ENCODE data around the gene TMEM209.
"Not testable (repeated sequence)": the region's sequence is repeated elsewhere in the genome, so short reads cannot be mapped to it uniquely, and the experiment has no call there.

The TMEM209 gene

DNA sequence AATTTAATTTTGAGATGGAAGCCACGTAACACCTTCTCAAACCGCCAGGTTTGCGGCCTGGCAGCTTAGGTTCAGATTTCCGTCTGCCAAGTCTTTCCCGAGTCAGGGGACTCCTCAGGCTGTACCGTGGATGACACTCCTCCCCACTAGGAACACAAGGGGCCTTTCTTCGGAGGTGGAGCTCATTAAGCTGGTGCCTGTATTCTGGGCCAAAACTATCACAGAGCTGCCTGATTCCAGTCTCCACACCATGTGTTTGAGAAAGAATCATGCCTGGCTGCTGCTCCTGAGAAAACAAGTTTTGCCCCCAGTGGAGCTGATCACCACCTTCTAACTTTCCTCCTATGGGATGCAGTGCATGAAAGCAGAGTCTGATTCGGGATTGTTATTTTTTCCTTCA is 44.8 kb downstream of the TMEM209 start:
- DNase-seq: no peak

DNA sequence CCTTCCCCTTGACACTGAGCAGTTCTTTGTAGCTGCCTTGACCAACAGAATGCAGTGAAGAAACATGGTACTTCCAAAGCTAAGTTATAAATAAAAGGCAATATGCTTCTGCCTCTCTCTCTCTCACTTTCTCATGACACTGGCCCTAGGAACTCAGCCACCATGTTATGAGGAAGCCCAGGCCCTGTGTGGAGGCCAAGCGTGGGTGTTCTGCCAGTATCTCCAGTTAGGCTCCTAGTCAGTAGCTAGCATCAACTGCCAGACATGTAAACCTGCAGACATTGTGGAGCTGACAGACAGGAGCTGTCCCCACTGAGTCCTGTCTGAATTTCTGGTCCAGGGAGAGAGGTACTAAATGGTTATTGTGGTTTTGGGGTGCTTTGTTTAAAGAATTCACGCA is 45.2 kb downstream of the TMEM209 start:
- DNase-seq: no peak

DNA sequence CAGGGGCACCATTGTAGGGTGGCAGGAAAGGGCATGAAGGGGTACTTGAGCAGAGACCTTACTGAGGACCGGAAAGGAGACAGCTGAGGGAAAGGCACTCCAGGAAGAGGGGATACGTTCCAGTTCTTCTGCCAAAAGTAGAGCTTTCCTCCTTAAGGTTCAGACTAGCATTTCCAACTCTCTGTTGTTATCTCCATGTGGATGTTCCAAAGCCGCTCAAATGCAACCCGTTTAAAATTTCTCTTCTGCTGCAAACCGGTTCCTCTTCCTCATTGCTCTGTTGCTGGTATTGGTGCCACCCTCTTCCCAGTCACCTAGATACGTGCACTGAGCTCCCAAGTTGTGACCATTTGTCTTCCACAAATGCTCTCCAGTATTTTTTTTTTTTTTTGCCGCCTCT is 47.5 kb downstream of the TMEM209 start:
- no peak for DNase-seq

DNA sequence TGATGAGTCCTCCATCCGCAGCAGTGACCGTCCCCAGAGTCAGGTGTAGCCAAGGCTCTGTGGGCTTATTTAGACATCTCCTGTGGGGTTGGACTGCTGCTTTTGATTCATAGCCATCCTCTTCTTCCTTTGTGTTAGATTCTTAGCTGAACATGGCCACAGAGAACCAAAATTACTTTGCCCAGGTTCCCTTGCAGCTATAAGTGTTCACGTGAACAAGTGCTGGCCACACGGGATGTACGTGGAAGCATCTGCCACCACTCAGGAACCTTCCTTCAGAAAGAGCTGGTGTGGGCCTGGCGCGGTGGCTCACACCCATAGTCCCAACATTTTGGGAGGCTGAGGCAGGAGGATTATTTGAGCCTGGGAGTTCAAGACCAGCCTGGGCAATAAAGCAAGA is 49.1 kb downstream of the TMEM209 start:
- no peak for DNase-seq

DNA sequence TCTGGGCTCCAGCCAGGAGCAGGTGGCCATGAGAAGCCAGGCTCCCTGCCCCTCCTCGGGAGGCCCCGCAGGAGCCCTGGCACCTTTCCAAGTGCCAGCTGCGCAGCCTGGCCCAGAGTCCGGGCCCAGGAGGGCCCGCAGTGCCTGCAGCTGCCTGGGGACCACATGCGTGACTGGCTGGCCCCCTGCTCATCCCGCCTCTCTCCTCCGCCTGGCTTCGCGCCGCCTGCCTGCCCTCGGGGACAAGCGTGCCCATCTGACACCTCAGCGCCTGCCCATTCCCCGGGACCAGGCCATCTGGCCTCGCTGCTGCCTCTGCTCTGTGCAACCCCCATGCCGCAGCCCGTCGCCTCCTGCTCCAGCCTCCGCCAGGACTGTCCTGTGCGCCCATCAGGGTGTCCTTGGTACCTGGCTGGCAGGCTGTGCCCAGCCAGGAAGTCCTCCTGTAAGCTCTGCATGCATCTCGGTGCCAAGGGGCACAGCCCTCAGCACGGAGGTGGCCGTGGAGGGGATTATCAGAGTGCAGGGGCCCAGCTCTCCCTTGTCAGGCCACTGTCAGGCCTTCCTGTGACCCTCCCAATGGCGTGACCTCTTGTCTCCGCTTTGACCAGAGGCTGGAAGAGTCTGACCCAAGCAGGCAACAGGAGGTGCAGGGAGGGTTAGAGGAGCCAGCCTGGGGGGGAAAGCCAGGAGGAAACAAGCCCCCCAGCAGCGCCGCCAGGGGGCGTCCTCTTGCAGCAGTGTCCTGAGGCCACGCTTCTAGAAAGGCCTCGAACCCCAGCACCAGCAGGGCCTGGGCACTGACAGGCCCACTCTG is 50.5 kb downstream of the TMEM209 start:
- DNase-seq: no peak

DNA sequence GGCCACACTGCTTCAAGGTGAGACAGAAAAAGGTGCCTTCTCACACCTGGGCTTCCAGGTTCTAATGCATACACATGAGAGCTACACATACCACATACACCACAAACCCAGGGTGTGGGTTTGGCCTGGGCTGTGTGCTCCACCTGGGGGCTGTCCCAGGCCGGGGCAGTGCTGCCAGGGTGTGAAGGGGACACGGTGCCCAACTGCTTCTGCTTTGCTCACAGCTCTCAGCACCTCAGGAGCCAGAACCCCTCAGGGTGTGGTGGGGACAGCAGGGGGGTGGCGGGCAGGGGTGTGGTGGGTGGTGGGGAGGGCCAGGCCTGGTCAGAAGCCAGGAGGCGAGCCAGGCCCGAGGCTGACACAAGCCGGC is 51.1 kb downstream of the TMEM209 start:
- DNase-seq: no peak

DNA sequence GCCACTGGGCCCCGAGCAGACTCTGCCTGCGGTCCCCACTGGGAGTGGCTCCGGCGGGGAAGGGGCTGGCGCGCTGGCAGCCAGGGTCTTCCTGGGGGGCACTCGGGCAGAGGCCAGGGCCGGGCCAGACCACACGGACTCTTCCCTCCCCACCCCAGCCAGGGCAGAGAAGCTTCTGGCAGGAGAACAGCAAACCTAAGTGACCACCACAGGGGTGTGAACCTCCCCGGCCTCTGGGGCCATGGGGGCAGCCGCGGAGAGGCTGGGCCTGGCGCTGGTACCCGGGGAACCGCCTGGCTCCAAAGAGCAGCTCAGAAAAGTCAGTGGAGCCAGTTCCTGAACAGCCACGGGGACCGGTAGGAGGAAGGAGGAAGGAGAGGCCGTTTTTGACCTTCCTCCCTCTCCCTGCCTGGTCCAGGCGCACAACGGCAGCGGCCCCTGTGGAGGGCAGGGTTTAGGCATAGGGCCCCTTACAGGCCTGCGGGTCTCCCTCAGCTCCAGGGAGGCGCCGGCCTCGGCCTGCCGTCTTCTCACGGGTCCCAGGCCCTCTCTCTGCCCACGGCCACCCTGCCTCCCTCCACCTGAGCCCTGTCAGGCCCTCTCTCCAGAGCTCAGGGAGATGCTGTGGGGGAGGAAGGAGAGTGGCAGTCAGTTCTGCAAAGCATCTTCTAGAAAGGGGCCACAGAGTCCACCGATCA is 51.8 kb downstream of the TMEM209 start:
- no peak for DNase-seq

DNA sequence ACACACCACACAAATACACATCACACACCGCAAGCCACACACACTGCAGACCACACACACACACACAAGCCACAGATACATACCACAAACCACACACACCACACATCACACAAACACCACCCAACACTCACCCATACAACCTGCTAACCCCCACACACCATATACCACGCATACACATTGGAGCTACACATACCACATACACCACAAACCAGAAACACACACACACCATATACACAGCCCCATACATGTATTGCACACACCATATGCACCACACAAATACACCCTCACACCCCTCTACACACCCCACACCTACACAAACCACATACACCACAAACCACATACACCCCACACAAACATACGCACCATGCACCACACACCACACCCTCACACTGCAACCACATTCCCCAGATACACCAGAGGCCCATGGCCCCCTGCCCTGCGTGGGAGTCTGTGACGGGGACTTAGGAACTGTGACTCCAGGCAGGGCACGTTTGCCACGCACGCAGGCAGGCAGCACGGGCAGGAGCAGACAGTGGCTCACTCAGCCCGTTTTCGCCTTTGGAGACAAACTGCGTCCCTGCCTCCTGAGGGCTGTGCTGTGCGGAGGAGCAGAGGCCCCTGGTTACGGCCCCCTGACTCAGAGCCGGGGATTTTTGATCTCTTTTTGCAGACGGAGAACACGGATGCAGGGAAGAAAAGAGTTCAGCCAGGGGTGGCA is 52.6 kb downstream of the TMEM209 start:
- DNase-seq: peak; percentile 52

DNA sequence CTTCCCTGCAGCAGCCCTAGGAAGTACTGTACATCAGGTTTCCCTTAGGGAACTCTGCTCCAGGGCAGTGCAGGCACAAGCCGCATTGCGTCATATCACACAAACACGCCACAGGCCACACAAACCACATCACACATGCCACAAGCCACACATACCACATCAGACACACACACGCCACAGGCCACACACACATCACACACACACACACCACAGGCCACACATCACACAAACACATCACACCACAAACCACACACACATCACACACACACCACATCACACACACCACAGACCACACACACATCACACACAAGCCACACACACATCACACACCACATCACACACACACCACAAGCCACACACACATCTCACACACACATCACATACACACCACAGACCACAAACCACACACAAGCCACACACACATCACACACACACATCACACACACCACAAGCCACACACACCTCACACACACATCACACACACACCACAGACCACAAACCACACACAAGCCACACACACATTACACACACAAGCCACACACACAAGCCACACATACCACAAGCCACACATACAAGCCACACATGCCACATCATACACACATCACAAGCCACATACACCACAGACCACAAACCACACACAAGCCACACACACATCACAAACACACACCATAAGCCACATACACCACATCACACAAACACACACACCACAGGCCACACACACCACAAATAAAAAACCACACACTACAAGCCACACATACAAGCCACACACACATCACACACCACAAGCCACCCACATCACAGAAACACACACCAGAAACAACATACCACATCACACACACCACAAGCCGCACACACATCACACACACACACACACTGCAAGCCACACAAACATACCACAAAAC is 53.4 kb downstream of the TMEM209 start:
- DNase-seq: peak; percentile 79

DNA sequence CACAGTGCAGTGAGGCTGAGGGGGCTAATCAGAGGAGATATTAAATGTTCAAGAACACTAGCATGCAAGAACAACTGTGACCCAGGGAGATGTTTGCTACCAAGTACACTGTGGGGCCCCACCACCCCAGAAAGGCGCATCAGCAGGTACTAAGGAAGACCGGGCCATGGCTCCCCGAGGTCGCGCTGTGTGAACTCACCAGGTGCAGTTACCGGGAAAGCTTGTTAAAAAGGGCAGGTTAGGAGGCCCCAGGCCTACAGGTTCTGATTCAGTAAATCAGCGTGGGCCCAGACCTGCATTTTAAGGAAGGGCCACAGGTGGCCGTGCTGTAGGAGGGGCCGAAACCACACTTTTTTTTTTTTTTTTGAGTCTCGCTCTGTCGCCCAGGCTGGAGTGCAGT is 54.6 kb downstream of the TMEM209 start:
- no peak for DNase-seq

DNA sequence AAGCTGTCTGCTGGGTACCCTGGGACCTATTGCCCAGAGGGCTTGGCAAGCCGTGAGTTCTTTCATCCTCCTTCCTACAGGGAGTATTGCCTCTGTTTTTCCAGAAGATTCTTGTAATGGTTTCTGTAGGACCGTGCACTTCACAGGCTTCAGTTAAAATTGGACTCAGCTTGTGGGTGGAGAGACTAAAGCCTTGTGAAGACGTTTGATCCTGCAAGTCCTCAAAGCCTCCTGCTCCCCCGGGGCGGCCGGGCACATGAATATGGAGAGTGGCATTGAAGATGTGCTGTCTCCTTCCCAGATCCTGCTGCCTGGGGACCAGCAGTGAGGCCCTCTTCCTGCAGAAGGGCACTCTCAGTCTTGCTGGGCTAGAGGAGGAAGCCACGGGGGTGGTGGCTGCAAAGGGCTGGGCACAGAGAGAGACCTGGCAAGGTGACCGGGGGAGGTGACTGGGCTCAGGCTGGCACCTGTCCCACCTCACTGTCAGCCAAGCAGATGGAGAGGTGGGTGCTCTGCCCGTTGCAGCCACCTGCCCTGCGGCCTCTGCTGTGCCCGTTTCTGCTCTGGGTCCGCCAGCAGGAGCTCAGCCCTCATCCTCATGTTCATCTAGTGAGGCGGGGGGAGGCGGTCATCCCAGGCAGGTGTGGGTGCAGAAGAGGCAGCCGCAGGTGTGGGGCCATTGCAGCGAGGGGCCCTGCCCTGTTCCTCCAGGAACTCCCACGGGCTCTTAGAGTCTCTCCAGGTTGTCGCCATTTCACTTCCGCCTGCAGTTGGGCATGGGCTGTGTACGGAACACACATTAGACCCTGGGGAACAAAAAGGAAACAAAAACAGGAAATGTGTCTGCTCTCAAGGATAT is 55.7 kb downstream of the TMEM209 start:
- no peak for DNase-seq

DNA sequence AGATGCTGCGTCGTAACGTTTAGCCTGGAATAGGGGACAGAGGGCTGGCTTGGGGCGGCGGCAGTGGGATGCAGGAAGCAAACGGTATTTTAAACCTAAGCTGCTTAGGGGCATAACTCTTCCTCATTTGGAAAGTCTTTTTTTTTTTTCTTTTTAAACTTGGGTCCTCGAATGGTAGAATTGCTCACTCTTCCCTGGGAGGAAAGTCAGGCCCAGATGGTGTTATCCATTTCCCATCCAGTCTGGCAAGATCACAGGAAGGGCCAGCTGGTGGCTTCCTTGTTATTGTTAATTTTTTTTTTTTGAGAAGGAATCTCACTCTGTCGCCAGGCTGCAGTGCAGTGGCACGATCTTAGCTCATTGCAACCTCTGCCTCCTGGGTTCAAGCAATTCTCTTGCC is 56.6 kb downstream of the TMEM209 start:
- no peak for DNase-seq

DNA sequence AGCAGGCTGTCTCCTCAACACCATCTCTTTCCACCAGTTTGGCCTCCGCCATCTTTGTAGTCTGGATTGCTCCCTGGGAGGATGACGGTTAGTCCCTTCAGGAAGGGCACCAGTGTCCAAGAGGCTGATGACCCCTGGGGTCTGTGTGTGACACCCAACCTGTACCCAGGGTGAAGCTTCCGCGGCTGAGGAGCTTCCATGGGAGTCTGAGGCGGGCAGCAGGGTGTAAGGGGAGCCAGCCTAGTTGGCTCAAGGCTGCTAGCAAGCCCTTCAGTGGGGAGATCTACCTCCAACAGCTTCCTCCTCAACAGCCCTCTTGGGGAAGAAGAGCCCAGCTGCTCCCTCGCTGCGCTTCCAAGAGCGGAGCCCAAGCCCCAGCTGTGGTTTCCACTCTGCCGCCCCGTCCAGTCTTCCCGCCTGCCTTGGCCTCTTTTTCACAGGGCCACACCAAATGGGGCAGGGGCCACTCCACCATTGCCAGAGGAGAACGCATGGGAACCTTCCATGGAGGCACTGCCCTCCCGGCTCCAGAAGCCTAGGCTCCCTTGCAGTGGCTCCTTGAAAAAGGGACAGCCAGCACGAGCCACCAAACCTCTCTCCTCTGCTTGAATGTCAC is 57.4 kb downstream of the TMEM209 start:
- DNase-seq: no peak

DNA sequence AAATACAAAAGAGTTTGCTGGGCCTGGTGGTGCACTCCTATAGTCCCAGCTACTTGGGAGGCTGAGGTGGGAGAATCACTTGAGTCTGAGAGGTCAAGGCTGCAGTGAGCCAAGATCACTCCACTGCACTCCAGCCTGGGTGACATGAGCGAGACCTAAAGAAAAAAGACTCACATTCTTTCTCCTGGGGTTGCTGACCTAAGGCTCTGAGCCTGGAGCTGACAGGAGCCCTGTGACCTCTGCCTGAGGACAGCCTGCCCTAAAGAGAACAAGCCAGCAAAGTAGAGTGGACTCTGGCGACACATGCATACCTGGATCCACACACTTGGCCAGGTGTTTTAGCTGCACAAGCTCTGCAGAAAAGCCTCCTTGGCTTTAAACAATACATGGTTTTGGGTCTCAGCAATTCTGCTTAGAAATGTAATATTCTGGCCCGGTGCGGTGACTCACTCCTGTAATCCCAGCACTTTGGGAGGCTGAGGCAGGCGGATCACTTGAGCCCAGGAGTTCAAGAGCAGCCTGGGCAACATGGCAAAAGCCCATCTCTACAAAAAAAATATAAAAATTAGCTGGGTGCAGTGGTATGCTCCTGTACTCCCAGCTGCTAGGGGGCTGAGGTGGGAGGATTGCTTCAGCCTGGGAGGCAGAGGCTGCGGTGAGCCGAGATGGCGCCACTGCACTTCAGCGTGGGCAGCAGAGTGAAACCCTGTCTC is 58.4 kb downstream of the TMEM209 start:
- DNase-seq: no peak

DNA sequence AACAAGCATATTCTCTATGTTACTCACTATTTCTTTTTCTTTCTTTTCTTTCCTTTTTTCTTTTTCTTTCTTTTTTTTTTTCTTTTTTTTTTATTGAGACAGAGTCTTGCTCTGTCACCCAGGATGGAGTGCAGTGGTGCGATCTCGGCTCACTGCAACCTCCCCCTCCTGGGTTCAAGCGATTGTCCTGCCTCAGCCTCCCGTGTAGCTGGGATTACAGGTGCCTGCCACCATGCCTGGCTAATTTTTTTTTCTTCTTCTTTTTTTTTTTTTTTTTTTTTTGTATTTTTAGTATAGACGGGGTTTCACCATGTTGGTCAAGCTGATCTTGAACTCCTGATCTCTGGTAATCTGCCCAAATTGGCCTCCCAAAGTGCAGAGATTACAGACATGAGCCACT is 59.1 kb downstream of the TMEM209 start:
- DNase-seq: not testable (repeated sequence)

DNA sequence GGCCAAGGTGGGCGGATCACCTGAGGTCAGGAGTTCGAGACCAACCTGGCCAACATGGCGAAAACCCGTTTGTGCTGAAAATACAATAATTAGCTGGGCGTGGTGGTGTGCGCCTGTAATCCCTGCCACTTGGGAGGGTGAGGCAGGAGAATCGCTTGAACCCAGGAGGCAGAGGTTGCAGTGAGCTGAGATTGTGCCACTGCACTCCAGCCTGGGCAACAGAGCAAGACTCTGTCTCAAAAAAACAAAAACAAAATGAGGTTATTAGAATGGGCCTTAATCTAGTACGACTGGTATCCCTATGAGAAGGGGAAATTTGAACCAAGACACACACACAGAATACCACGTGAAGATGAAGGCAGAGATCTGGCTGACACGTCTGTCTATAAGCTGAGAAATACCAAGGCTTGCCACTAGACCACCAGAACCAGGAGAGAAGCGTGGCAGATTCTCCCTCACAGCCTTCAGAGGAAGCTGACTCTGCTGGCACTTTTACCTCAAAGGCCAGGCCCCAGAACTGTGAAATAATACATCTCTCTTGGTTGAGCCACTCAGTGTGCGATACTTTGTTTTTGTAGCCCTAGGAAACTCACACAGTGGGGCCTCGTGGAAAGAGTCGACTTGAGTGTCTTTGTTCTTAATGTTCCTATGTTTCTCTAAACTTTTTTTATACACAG is 59.6 kb downstream of the TMEM209 start:
- DNase-seq: peak; percentile 31

DNA sequence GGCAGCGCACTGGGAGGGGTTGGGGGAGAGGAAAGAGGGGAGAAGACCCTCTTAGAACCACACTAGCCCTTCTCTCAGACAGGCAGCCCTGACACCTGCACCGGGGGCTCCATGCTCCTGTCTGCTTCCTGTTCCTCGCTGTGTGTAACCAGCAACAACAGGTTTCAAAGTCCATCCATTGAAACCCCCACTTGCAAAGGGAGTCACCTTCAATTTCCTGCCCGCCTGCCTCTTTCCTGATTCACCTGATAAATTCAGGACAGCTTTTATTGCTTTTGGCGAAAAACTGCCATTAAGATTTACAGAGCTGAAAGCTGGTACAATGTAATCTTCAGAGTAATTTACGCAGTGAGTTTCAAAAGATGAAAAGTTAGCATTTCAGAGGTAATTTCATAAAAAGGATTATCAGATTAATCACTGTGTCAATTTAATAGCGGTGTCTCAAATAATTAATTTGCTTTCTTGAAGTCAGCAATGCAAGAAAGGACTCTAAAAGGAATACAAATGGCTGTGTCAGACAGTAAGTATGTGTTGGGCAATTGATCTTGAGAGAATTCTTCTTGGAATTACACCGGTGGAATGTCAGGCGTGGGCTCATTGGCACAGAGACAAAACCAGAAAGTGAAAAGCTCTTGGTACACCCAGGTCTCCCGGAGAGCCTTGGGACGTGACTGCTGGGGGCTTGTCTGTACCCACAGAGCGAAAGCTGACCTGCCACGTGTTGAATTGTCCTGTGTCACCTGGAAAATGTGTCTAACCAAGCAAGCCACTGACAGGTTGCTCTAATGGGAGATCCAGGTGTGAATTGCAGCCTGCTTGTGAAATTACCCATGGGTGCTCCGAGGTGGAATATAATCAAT is 60.7 kb downstream of the TMEM209 start:
- peak; percentile 93 for DNase-seq

DNA sequence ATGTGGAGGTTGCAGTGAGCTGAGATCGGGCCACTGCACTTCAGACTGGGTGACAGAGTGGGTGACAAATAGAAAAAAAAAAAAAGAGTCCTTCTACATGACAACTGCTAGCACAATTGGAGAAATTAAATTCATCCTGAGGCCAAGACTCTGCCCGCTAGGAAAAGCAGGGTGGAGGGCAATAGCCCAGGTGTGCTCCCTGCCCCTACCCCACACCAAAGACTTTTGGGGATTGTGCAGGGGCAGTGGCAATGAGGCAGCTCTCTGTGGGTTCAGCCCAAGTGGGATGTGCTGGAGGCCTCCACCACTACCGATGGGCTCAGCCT is 61.3 kb downstream of the TMEM209 start:
- DNase-seq: no peak

DNA sequence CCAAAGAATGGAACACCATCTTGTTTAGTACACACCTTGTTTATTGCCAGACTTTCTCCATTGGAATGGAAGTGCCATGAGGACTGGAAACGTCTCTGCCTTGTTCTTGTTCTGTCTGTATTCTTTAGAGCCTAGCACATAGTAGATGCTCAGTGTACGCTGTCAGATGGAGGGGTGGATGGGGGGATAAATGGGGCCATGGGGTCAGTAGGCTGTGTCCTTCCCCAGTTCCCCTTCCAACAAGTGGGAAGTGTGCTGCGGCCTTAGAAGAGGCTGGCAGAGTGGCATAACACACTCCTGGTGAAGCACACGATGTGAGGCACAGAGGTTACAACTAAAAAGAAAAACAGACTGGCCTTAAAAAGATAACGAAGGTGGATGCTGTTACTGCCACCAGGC is 61.9 kb downstream of the TMEM209 start:
- no peak for DNase-seq
